GM23338 (cell line): Measurements from ENCODE around the gene PREP. TPM values are rescaled to one million over a fixed set of nuclear protein-coding genes. Genes with fewer than 3 reads are reported as not detected.

ENCODE experiments used
- ATAC-seq: fragments of 200-7000 bp; cut with Tn5 transposase; 3 replicates; pipeline ENCODE4 v1.9.1; 2020
- DNase-seq: peaks from one replicate; pipeline ENCODE4 v3.0.0-alpha.2; 2015; ENCODE audit warnings: low spot score
- H2AFZ ChIP-seq: fragments of 200-600 bp; sonication (generic); 2 replicates; pipeline ENCODE4 v1.8.0; 2016; ENCODE audit warnings: antibody characterized with exemption, mild to moderate bottlenecking, moderate library complexity
- H3F3A ChIP-seq: fragments of 200-600 bp; sonication (generic); replicated peaks from 2 replicates; pipeline ENCODE4 v1.8.0; 2017; ENCODE audit warnings: antibody characterized with exemption, mixed run types, low read depth
- H3K27ac ChIP-seq: fragments of 200-600 bp; sonication (generic); 2 replicates; pipeline ENCODE4 v1.6.1; 2016; ENCODE audit warnings: low read depth
- H3K27me3 ChIP-seq: fragments of 200-600 bp; sonication (generic); 2 replicates; pipeline ENCODE4 v1.8.0; 2016; ENCODE audit warnings: mild to moderate bottlenecking, mixed run types, moderate library complexity; ENCODE audit not compliant: insufficient read depth
- H3K36me3 ChIP-seq: fragments of 200-600 bp; sonication (generic); 2 replicates; pipeline ENCODE4 v1.8.0; 2016; ENCODE audit warnings: mild to moderate bottlenecking; ENCODE audit not compliant: insufficient read depth
- H3K4me1 ChIP-seq: fragments of 200-600 bp; sonication (generic); 2 replicates; pipeline ENCODE4 v1.8.0; 2016; ENCODE audit warnings: mild to moderate bottlenecking, moderate library complexity; ENCODE audit not compliant: insufficient read depth
- H3K4me2 ChIP-seq: fragments of 200-600 bp; sonication (generic); 2 replicates; pipeline ENCODE4 v1.7.1; 2017; ENCODE audit warnings: mixed run types
- H3K4me3 ChIP-seq: fragments of 200-600 bp; sonication (generic); 2 replicates; pipeline ENCODE4 v1.6.1; 2016; ENCODE audit warnings: mixed run types
- H3K79me2 ChIP-seq: fragments of 200-600 bp; sonication (generic); replicated peaks from 2 replicates; pipeline ENCODE4 v1.8.0; 2017; ENCODE audit warnings: mild to moderate bottlenecking; ENCODE audit not compliant: insufficient read depth
- H3K9me2 ChIP-seq: fragments of 200-600 bp; sonication (generic); 2 replicates; pipeline ENCODE4 v1.8.0; 2017; ENCODE audit not compliant: insufficient read depth
- H4K20me1 ChIP-seq: fragments of 200-600 bp; sonication (generic); replicated peaks from 2 replicates; pipeline ENCODE4 v1.8.0; 2017; ENCODE audit warnings: mild to moderate bottlenecking; ENCODE audit not compliant: insufficient read depth
- H3K27ac Mint-ChIP-seq: 2 replicates; pipeline ENCODE4 v1.8.0; 2020; ENCODE audit warnings: inconsistent platforms, mild to moderate bottlenecking, moderate library complexity, mixed read lengths
- H3K27me3 Mint-ChIP-seq: 3 replicates; pipeline ENCODE4 v1.8.0; 2022; ENCODE audit warnings: low read depth, mild to moderate bottlenecking, moderate library complexity, mixed read lengths, inconsistent platforms; ENCODE audit not compliant: insufficient read depth, poor library complexity
- H3K36me3 Mint-ChIP-seq: 3 replicates; pipeline ENCODE4 v1.8.0; 2021; ENCODE audit warnings: low read depth, mild to moderate bottlenecking, inconsistent platforms, moderate library complexity, mixed read lengths
- H3K4me1 Mint-ChIP-seq: 3 replicates; pipeline ENCODE4 v1.8.0; 2020; ENCODE audit warnings: mild to moderate bottlenecking, inconsistent platforms, mixed read lengths
- H3K4me3 Mint-ChIP-seq: 3 replicates; pipeline ENCODE4 v1.8.0; 2021; ENCODE audit warnings: moderate library complexity, mild to moderate bottlenecking, inconsistent platforms, mixed read lengths
- H3K9me3 Mint-ChIP-seq: 3 replicates; pipeline ENCODE4 v1.8.0; 2020; ENCODE audit warnings: moderate library complexity, mild to moderate bottlenecking, inconsistent platforms, mixed read lengths
- CREB1 ChIP-seq: fragments of 250-450 bp; sonication (Bioruptor Pico); IDR thresholded peaks from 2 replicates; pipeline ENCODE4 v1.5.0; 2020; ENCODE audit warnings: low read depth, mild to moderate bottlenecking, moderate library complexity
- EZH2 ChIP-seq: fragments of 200-600 bp; sonication (generic); IDR thresholded peaks from one replicate; pipeline ENCODE4 v1.8.0; 2017; ENCODE audit warnings: antibody characterized with exemption, mild to moderate bottlenecking, low read depth; ENCODE audit not compliant: unreplicated experiment
- EZH2phosphoT487 ChIP-seq: fragments of 200-600 bp; sonication (generic); IDR thresholded peaks from one replicate; pipeline ENCODE4 v1.8.1; 2018; ENCODE audit warnings: antibody characterized with exemption; ENCODE audit not compliant: unreplicated experiment
- JUNB ChIP-seq: IDR thresholded peaks from one replicate; pipeline ENCODE4 v1.6.1; 2016; ENCODE audit warnings: antibody characterized with exemption; ENCODE audit not compliant: unreplicated experiment
- STAT1 ChIP-seq: IDR thresholded peaks from one replicate; pipeline ENCODE4 v1.6.1; 2016; ENCODE audit warnings: antibody characterized with exemption; ENCODE audit not compliant: unreplicated experiment
- ZNF114 ChIP-seq: fragments of 250-450 bp; sonication (Bioruptor Pico); IDR thresholded peaks from 2 replicates; pipeline ENCODE4 v1.5.0; 2020; ENCODE audit warnings: mild to moderate bottlenecking, moderate library complexity
- ZNF331 ChIP-seq: fragments of 250-450 bp; sonication (Bioruptor Pico); IDR thresholded peaks from 2 replicates; pipeline ENCODE4 v1.5.0; 2020; ENCODE audit warnings: low read depth, mild to moderate bottlenecking, moderate library complexity
- polyA plus RNA-seq: library from polyadenylated mRNA; unstranded; fragments of >200 nt; fragmentation: Nextera tagmentation; extraction: Ambion mirVana; gene quantifications from 2 replicates; pipeline ENCODE4 v1.2.1, GENCODE V29; 2016
- total RNA-seq: library from RNA; depleted of rRNA; stranded (reverse); fragments of >200 nt; shearing (Covaris generic); gene quantifications from 2 replicates; pipeline ENCODE4 v1.2.3, GENCODE V29; 2014
- TF ChIP-seq, protein P1 (sequence below): fragments of 250-450 bp; sonication (Bioruptor Pico); IDR thresholded peaks from 2 replicates; pipeline ENCODE4 v1.5.0; 2020; ENCODE audit warnings: mild to moderate bottlenecking, moderate library complexity

The PREP gene
- total and polyA plus RNA-seq, 2 experiments from 2014 or later, result 28.5 to 52.7 TPM

DNA sequence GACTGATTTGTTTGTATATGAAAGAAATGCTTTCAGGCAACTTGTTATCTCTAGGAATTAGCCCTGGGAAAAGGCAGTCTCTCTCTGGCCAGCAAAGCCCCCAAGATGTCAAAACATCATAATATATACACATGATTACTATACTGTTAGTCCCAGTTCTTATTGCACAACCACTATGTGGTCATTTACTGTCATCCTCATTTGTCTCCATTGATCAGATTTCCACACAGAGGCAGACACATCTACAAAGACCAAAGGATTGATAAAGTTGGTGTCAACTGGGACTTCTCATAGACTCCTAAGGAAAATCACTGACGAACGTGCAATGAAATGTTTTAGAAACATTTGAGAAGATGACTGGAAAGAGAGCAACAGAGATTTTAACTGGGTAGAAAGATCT lies 151.2 kb downstream of the PREP start:
- DNase-seq (no peak), ATAC-seq (no peak)
- H3K27me3 ChIP-seq, result no peaks in the 10 kb centered on the region
- no peaks in the 10 kb centered on the region for H3F3A ChIP-seq
- H3K4me2 ChIP-seq, result no peak overlapping the region
- no peaks in the 10 kb centered on the region for H3K36me3 ChIP-seq
- H3K4me1 ChIP-seq, result peaks cover 3% of the 10 kb centered on the region; the same call in 1 of the 2 replicates
- H3K79me2 ChIP-seq, result no peaks in the 10 kb centered on the region
- H3K27ac ChIP-seq, result no peak overlapping the region
- TF ChIP-seq JUNB, result no peak
- TF ChIP-seq EZH2, result no peak
- TF ChIP-seq STAT1, result no peak
- no peak for TF ChIP-seq CREB1
- TF ChIP-seq ZNF114 (CRISPR knock-in tag), result no peak
- TF ChIP-seq, protein P1, sequence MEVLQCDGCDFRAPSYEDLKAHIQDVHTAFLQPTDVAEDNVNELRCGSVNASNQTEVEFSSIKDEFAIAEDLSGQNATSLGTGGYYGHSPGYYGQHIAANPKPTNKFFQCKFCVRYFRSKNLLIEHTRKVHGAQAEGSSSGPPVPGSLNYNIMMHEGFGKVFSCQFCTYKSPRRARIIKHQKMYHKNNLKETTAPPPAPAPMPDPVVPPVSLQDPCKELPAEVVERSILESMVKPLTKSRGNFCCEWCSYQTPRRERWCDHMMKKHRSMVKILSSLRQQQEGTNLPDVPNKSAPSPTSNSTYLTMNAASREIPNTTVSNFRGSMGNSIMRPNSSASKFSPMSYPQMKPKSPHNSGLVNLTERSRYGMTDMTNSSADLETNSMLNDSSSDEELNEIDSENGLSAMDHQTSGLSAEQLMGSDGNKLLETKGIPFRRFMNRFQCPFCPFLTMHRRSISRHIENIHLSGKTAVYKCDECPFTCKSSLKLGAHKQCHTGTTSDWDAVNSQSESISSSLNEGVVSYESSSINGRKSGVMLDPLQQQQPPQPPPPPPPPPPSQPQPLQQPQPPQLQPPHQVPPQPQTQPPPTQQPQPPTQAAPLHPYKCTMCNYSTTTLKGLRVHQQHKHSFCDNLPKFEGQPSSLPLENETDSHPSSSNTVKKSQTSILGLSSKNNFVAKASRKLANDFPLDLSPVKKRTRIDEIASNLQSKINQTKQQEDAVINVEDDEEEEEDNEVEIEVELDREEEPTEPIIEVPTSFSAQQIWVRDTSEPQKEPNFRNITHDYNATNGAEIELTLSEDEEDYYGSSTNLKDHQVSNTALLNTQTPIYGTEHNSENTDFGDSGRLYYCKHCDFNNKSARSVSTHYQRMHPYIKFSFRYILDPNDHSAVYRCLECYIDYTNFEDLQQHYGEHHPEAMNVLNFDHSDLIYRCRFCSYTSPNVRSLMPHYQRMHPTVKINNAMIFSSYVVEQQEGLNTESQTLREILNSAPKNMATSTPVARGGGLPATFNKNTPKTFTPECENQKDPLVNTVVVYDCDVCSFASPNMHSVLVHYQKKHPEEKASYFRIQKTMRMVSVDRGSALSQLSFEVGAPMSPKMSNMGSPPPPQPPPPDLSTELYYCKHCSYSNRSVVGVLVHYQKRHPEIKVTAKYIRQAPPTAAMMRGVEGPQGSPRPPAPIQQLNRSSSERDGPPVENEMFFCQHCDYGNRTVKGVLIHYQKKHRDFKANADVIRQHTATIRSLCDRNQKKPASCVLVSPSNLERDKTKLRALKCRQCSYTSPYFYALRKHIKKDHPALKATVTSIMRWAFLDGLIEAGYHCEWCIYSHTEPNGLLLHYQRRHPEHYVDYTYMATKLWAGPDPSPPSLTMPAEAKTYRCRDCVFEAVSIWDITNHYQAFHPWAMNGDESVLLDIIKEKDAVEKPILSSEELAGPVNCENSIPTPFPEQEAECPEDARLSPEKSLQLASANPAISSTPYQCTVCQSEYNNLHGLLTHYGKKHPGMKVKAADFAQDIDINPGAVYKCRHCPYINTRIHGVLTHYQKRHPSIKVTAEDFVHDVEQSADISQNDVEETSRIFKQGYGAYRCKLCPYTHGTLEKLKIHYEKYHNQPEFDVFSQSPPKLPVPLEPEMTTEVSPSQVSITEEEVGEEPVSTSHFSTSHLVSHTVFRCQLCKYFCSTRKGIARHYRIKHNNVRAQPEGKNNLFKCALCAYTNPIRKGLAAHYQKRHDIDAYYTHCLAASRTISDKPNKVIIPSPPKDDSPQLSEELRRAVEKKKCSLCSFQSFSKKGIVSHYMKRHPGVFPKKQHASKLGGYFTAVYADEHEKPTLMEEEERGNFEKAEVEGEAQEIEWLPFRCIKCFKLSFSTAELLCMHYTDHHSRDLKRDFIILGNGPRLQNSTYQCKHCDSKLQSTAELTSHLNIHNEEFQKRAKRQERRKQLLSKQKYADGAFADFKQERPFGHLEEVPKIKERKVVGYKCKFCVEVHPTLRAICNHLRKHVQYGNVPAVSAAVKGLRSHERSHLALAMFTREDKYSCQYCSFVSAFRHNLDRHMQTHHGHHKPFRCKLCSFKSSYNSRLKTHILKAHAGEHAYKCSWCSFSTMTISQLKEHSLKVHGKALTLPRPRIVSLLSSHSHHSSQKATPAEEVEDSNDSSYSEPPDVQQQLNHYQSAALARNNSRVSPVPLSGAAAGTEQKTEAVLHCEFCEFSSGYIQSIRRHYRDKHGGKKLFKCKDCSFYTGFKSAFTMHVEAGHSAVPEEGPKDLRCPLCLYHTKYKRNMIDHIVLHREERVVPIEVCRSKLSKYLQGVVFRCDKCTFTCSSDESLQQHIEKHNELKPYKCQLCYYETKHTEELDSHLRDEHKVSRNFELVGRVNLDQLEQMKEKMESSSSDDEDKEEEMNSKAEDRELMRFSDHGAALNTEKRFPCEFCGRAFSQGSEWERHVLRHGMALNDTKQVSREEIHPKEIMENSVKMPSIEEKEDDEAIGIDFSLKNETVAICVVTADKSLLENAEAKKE (CRISPR knock-in tag), result no peak
- TF ChIP-seq EZH2phosphoT487, result no peak
- TF ChIP-seq ZNF331, result no peak
- Mint-ChIP-seq H3K4me1 (peaks cover 4% of the 10 kb centered on the region), H3K9me3 (peaks cover 3% of the 10 kb centered on the region; the same call in 1 of the 3 replicates), H3K27me3 (no peaks in the 10 kb centered on the region), H3K27ac (no peak overlapping the region), H3K4me3 (no peak overlapping the region), H3K36me3 (no peaks in the 10 kb centered on the region)
- H3K9me2 ChIP-seq, result peaks cover 9% of the 10 kb centered on the region; the same call in 1 of the 2 replicates
- no peak overlapping the region for H3K4me3 ChIP-seq
- no peaks in the 10 kb centered on the region for H4K20me1 ChIP-seq
- no peak overlapping the region for H2AFZ ChIP-seq
